SJCRH30 (cell line): ENCODE data around the gene SFT2D1. TPM values are rescaled to one million over a fixed set of nuclear protein-coding genes. Genes with fewer than 3 reads are reported as not detected.
"Not testable (repeated sequence)": the region's sequence is repeated elsewhere in the genome, so short reads cannot be mapped to it uniquely, and the experiment has no call there.

ENCODE experiments used
- DNase-seq, 2 experiments: peaks; one replicate each; pipeline ENCODE4 v3.0.0-alpha.2; 2015 to 2020
- H3K27ac ChIP-seq: fragments of 250-450 bp; sonication (Bioruptor Pico); 2 replicates; pipeline ENCODE4 v1.5.1; 2020; ENCODE audit warnings: mild to moderate bottlenecking, moderate library complexity
- H3K27me3 ChIP-seq: fragments of 250-450 bp; sonication (Bioruptor Pico); 2 replicates; pipeline ENCODE4 v1.5.1; 2020; ENCODE audit warnings: mild to moderate bottlenecking, moderate library complexity
- H3K36me3 ChIP-seq: fragments of 250-450 bp; sonication (Bioruptor Pico); 2 replicates; pipeline ENCODE4 v1.5.1; 2020; ENCODE audit warnings: mild to moderate bottlenecking, moderate library complexity
- H3K4me1 ChIP-seq: fragments of 250-450 bp; sonication (Bioruptor Pico); 2 replicates; pipeline ENCODE4 v1.5.1; 2020; ENCODE audit warnings: mild to moderate bottlenecking, moderate library complexity
- H3K4me3 ChIP-seq: fragments of 250-450 bp; sonication (Bioruptor Pico); 2 replicates; pipeline ENCODE4 v1.5.1; 2020; ENCODE audit warnings: mild to moderate bottlenecking, moderate library complexity
- H3K9me3 ChIP-seq: fragments of 250-450 bp; sonication (Bioruptor Pico); replicated peaks from 2 replicates; pipeline ENCODE4 v1.5.1; 2020; ENCODE audit warnings: mild to moderate bottlenecking, moderate library complexity
- total RNA-seq: library from RNA; depleted of rRNA; stranded (reverse); fragments of >200 nt; shearing (Covaris generic); gene quantifications from 2 replicates; pipeline ENCODE4 v1.2.3, GENCODE V29; 2014

SFT2D1 gene
- total RNA-seq, 1 experiment from 2014 or later = 75.8 TPM

GRCh38 chr6:166351715-166352285, 9.5 kb upstream of the SFT2D1 start:
- Histone ChIP-seq H3K27ac (no peak overlapping the region), H3K9me3 (no peaks in the 10 kb centered on the region), H3K4me1 (0 out of 2 replicates have a peak, but pooled peaks cover 2% of the 10 kb centered on the region), H3K4me3 (peak overlapping the region; percentile 22), H3K27me3 (no peaks in the 10 kb centered on the region), H3K36me3 (no peaks in the 10 kb centered on the region)
- peak; percentile 38 to 56 for DNase-seq

DNA sequence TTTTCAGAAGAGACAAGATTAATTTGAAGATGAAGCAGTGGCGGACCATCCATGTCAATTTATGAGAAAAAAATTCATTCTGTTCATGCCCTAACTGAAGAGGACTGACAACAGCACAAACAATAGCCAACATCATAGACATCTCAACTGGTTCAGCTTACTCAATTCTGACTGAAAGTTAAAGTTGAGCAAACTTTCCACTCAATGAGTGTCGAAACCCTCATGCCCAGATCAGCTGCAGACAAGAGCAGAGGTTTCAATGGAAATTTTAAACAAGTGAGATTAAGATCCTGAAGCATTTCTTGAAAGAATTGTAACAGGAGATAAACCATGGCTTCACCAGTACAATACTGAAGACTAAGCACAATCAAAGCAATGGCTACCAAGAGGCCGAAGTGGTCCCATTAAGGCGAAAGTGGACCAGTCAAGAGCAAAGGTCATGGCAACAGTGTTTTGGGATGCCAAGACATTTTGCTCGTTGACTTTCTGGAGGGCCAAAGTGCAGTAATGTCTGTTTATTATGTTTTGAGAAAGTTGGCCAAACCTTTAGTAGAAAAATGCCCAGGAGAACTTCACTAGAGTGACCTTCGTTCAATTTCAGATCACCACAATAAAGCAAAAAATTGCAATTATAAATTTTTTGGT, 6.1 kb upstream of the SFT2D1 start:
- H3K9me3 ChIP-seq = no peaks in the 10 kb centered on the region
- no peak for DNase-seq
- H3K36me3 ChIP-seq = no peaks in the 10 kb centered on the region
- H3K27ac ChIP-seq = no peak overlapping the region
- H3K4me3 ChIP-seq = no peak overlapping the region
- H3K4me1 ChIP-seq = peaks cover 17% of the 10 kb centered on the region
- H3K27me3 ChIP-seq = no peaks in the 10 kb centered on the region

GRCh38 chr6:166346965-166347364, 4.6 kb upstream of the SFT2D1 start:
- no peak for DNase-seq
- Histone ChIP-seq H3K27ac (no peak overlapping the region), H3K9me3 (no peaks in the 10 kb centered on the region), H3K4me3 (no peak overlapping the region), H3K4me1 (peaks cover 20% of the 10 kb centered on the region), H3K27me3 (no peaks in the 10 kb centered on the region), H3K36me3 (no peaks in the 10 kb centered on the region)

GRCh38 chr6:166346449-166346848, 4.1 kb upstream of the SFT2D1 start:
- Histone ChIP-seq H3K4me1 (peaks cover 18% of the 10 kb centered on the region), H3K9me3 (no peaks in the 10 kb centered on the region), H3K27me3 (no peaks in the 10 kb centered on the region), H3K27ac (no peak overlapping the region), H3K4me3 (no peak overlapping the region), H3K36me3 (no peaks in the 10 kb centered on the region)
- no peak for DNase-seq

- not testable (repeated sequence) for H3K27me3 ChIP-seq, DNase-seq, H3K4me3 ChIP-seq, H3K36me3 ChIP-seq, H3K9me3 ChIP-seq, H3K27ac ChIP-seq
- H3K4me1 ChIP-seq = peaks cover 18% of the 10 kb centered on the region
Observed at GRCh38 chr6:166345672-166346071, 3.3 kb upstream of the SFT2D1 start.

DNA sequence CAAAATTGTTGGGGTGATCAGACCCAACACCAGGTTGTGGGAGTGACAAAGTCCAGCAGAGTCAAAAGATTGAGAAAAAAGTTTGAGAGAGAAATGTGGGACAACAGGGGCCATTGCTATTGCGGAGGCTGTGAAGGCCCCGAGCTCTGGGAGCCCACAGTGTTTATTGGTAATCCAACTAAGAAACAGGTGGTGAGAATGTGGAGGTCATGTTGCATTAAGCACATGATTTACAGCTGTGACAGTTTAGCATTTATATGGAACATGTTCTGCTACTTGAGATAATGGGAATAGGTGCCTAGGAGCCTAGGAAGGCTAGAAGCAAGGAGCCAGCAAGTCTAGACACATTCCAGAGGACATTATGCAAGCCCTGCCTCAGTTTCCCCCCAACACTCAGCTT, 2.6 kb upstream of the SFT2D1 start:
- DNase-seq = peak; percentile 52 to 74

GRCh38 chr6:166344240-166344639, 1.9 kb upstream of the SFT2D1 start:
- Histone ChIP-seq H3K4me1 (peaks cover 18% of the 10 kb centered on the region), H3K27me3 (no peaks in the 10 kb centered on the region), H3K9me3 (no peaks in the 10 kb centered on the region), H3K36me3 (no peaks in the 10 kb centered on the region; the same call in 1 of the 2 replicates), H3K27ac (no peak overlapping the region; the same call in 1 of the 2 replicates), H3K4me3 (no peak overlapping the region)
- no peak for DNase-seq

More for the DNA sequence above, 2.6 kb upstream of the SFT2D1 start:
- peaks cover 18% of the 10 kb centered on the region for H3K4me1 ChIP-seq
- H3K9me3 ChIP-seq, H3K36me3 ChIP-seq, H3K27me3 ChIP-seq, H3K4me3 ChIP-seq: not testable (repeated sequence)
- peak overlapping the region; percentile 47 for H3K27ac ChIP-seq

DNA sequence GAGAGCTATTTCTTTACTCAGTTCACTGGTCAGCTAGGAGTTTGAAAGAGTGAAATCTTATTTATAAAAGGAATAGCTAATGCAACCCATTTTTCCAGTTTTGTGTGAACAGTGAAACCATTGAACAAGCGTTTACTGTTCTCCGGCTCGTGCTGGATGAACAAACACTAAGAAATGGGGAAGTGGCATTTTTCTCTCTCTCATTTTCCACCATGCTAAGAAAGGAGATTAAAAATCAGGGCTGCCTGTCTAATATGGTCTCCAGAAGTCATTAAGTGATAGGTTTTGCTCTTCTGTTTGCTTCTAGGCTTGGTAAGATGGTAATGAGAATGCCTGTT, 774 bp upstream of the SFT2D1 start:
- H3K4me1 ChIP-seq = peaks cover 18% of the 10 kb centered on the region
- no peaks in the 10 kb centered on the region for H3K27me3 ChIP-seq
- H3K27ac ChIP-seq = peak overlapping the region; percentile 82; the same call in 1 of the 2 replicates
- peak overlapping the region; percentile 81 for H3K4me3 ChIP-seq
- no peak for DNase-seq
- H3K9me3 ChIP-seq = no peaks in the 10 kb centered on the region
- peaks cover 1% of the 10 kb centered on the region for H3K36me3 ChIP-seq

GRCh38 chr6:166341977-166342348, 382 bp downstream of the SFT2D1 start:
- DNase-seq = peak in 1 of 2 experiments; percentile 27
- H3K9me3 ChIP-seq = no peaks in the 10 kb centered on the region
- H3K4me3 ChIP-seq = peak overlapping the region; percentile 81
- H3K27ac ChIP-seq = peak overlapping the region; percentile 82
- peaks cover 9% of the 10 kb centered on the region for H3K36me3 ChIP-seq
- H3K27me3 ChIP-seq = no peaks in the 10 kb centered on the region
- H3K4me1 ChIP-seq = peaks cover 23% of the 10 kb centered on the region

- H3K4me1 ChIP-seq = peaks cover 26% of the 10 kb centered on the region
- no peaks in the 10 kb centered on the region for H3K27me3 ChIP-seq
- H3K27ac ChIP-seq = no peak overlapping the region; the same call in 1 of the 2 replicates
- peaks cover 9% of the 10 kb centered on the region for H3K36me3 ChIP-seq
- peak overlapping the region; percentile 81 for H3K4me3 ChIP-seq
- no peak for DNase-seq
- no peaks in the 10 kb centered on the region for H3K9me3 ChIP-seq
Observed at GRCh38 chr6:166341464-166341863, 881 bp downstream of the SFT2D1 start.

- Histone ChIP-seq H3K27ac (no peak overlapping the region), H3K36me3 (peaks cover 29% of the 10 kb centered on the region), H3K4me1 (peaks cover 18% of the 10 kb centered on the region), H3K4me3 (no peak overlapping the region), H3K9me3 (no peaks in the 10 kb centered on the region), H3K27me3 (no peaks in the 10 kb centered on the region)
- DNase-seq = no peak
Observed at GRCh38 chr6:166338854-166339253, 3.5 kb downstream of the SFT2D1 start.

DNA sequence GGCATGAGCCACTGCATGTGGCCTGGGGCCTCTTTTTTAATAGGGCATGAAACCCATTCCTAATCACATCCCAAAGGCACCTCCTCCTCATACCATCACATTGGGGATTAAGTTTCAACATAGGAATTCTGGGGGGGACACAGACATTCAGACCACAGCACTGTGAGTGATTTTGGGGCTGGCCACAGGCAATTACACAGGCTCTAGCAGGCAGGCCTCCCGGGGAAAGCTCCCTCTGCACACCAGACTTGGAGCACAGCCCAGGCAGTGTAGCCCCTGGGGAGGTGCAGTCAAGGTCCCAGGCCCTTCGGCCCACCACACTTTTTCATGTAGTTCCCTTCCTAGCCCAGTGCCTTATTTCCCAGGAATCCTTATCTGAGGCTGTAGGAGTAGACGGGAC, 5.5 kb downstream of the SFT2D1 start:
- Histone ChIP-seq H3K27ac (peak overlapping the region; percentile 49), H3K4me3 (no peak overlapping the region), H3K36me3 (peaks cover 29% of the 10 kb centered on the region), H3K27me3 (no peaks in the 10 kb centered on the region), H3K9me3 (no peaks in the 10 kb centered on the region), H3K4me1 (peaks cover 14% of the 10 kb centered on the region)
- DNase-seq = peak; percentile 80 to 81

- Histone ChIP-seq H3K36me3 (peaks cover 36% of the 10 kb centered on the region), H3K27ac (no peak overlapping the region), H3K27me3 (no peaks in the 10 kb centered on the region), H3K4me1 (peaks cover 14% of the 10 kb centered on the region), H3K9me3 (no peaks in the 10 kb centered on the region), H3K4me3 (no peak overlapping the region)
- no peak for DNase-seq
Observed at GRCh38 chr6:166335378-166336302, 6.7 kb downstream of the SFT2D1 start.

GRCh38 chr6:166334878-166335277, 7.5 kb downstream of the SFT2D1 start:
- no peak for DNase-seq
- no peak overlapping the region for H3K27ac ChIP-seq
- H3K9me3 ChIP-seq = no peaks in the 10 kb centered on the region
- H3K36me3 ChIP-seq = peaks cover 42% of the 10 kb centered on the region
- no peaks in the 10 kb centered on the region for H3K27me3 ChIP-seq
- peaks cover 14% of the 10 kb centered on the region for H3K4me1 ChIP-seq
- H3K4me3 ChIP-seq = no peak overlapping the region
